Adrenal gland (tissue), 5 donors: ENCODE results near the gene AIFM2.

Experiments used
- POLR2A ChIP-seq, 2 donors: fragments of 450-650 bp; IDR thresholded peaks; one replicate each; pipeline ENCODE4 v1.6.1; 2017; ENCODE audit warnings: antibody characterized with exemption in 2 of 2, mild to moderate bottlenecking in 2 of 2, moderate library complexity in 1 of 2
- TF ChIP-seq, protein P1 (sequence below), 6 experiments: fragments of 450-650 bp in 4 of 6; fragments of 200-600 bp in 2 of 6; sonication (generic) in 1 of 6; IDR thresholded peaks; 1 replicate in 5 of 6; 2 replicates in 1 of 6; pipeline versions ENCODE4 v1.5.1 to v1.8.0; 2016 to 2021; ENCODE audit warnings: antibody characterized with exemption in 6 of 6, mild to moderate bottlenecking in 2 of 6, moderate library complexity in 1 of 6
- donor health status: DM: no; HTN: no; CAD: no.

DNA sequence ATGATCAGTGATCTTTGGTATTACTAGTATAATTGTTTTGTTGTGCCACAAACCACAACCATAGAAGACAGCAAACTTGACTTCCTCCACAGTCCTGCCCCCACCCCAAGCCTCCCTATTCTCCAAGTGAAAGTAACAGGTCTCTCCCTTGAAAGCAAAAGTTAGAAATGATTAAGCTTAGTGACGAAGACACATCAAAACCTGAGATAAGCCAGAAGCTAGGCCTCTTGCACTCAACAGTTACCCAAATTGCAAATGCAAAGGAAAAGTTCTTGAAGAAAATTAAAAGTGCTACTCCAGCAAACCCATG is 30.2 kb upstream of the AIFM2 start:
- TF ChIP-seq, protein P1, sequence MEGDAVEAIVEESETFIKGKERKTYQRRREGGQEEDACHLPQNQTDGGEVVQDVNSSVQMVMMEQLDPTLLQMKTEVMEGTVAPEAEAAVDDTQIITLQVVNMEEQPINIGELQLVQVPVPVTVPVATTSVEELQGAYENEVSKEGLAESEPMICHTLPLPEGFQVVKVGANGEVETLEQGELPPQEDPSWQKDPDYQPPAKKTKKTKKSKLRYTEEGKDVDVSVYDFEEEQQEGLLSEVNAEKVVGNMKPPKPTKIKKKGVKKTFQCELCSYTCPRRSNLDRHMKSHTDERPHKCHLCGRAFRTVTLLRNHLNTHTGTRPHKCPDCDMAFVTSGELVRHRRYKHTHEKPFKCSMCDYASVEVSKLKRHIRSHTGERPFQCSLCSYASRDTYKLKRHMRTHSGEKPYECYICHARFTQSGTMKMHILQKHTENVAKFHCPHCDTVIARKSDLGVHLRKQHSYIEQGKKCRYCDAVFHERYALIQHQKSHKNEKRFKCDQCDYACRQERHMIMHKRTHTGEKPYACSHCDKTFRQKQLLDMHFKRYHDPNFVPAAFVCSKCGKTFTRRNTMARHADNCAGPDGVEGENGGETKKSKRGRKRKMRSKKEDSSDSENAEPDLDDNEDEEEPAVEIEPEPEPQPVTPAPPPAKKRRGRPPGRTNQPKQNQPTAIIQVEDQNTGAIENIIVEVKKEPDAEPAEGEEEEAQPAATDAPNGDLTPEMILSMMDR (IDR thresholded peaks at IDR 0.05), result no peak
- no peak for TF ChIP-seq POLR2A (IDR thresholded peaks at IDR 0.05)
